Kidney (tissue), 14 donors: Measurements from ENCODE around the gene MRPS10. TPM values are rescaled to one million over a fixed set of nuclear protein-coding genes. Genes with fewer than 3 reads are reported as not detected.
"Not testable (repeated sequence)": the region's sequence is repeated elsewhere in the genome, so short reads cannot be mapped to it uniquely, and the experiment has no call there.

Source experiments
- DNase-seq, 5 donors: peaks; one replicate each; pipeline ENCODE4 v3.0.0-alpha.2; 2013 to 2020
- FAIRE-seq: peaks from 2 replicates; lab custom pipeline; 2012; peaks lifted over from hg19 to GRCh38; lab: Jason Lieb, UNC
- H3K27ac ChIP-seq, 2 donors: one replicate each; pipeline ENCODE4 v1.7.0; 2013; ENCODE audit warnings: low read depth in 2 of 2, low read length in 2 of 2, inconsistent platforms in 1 of 2
- H3K27me3 ChIP-seq: one replicate; pipeline ENCODE4 v1.7.1; 2013; ENCODE audit warnings: low read length, inconsistent platforms; ENCODE audit not compliant: control insufficient read depth, insufficient read depth
- H3K36me3 ChIP-seq, 3 donors: one replicate each; pipeline versions ENCODE4 v1.7.0 to v1.7.1; 2013; ENCODE audit warnings: low read length in 3 of 3, control low read depth in 1 of 3, inconsistent platforms in 1 of 3; ENCODE audit not compliant: insufficient read depth in 3 of 3, control insufficient read depth in 2 of 3
- H3K4me1 ChIP-seq, 3 donors: one replicate each; pipeline versions ENCODE4 v1.7.0 to v1.7.1; 2013; ENCODE audit warnings: low read length in 3 of 3, inconsistent platforms in 1 of 3, low read depth in 1 of 3; ENCODE audit not compliant: control insufficient read depth in 2 of 3, insufficient read depth in 2 of 3
- H3K4me3 ChIP-seq, 3 donors: one replicate each; pipeline versions ENCODE4 v1.7.0 to v1.8.1; 2013; ENCODE audit warnings: low read length in 3 of 3, control low read depth in 1 of 3, inconsistent platforms in 1 of 3
- H3K9ac ChIP-seq, 3 donors: one replicate each; pipeline versions ENCODE4 v1.7.0 to v1.7.1; 2013; ENCODE audit warnings: low read length in 3 of 3, control low read depth in 1 of 3, inconsistent platforms in 1 of 3
- H3K9me3 ChIP-seq, 3 donors: one replicate each; pipeline versions ENCODE4 v1.7.0 to v1.7.1; 2013; ENCODE audit warnings: low read length in 3 of 3, control low read depth in 1 of 3, inconsistent platforms in 1 of 3; ENCODE audit not compliant: control insufficient read depth in 2 of 3, insufficient read depth in 1 of 3
- CTCF ChIP-seq: IDR thresholded peaks from 3 replicates; pipeline ENCODE4 v1.5.1; 2012; ENCODE audit warnings: mild to moderate bottlenecking, moderate library complexity, borderline replicate concordance; ENCODE audit not compliant: insufficient read depth; ENCODE audit errors: extremely low read depth
- intact Hi-C: fragments of 100-400 bp; cut with DNase I; formaldehyde crosslinking; loops from one replicate; pipeline ENCODE4 v1.11.1; 2022
- polyA plus RNA-seq: library from polyadenylated mRNA; stranded (reverse); fragments of 350-450 nt; fragmentation: Illumina TruSeq; extraction: RNeasy Lipid Tissue Mini Kit (QIAGEN cat#74804); gene quantifications from one replicate; pipeline ENCODE4 v1.2.3, GENCODE V29; 2014; ENCODE audit warnings: low read depth, low replicate concordance; ENCODE audit not compliant: insufficient read depth
- total RNA-seq: library from RNA; stranded (reverse); fragmentation: NEBNext Ultra II Directional; extraction: Animal tissue kit (Norgen Biotek cat#: 25700); gene quantifications from one replicate; pipeline ENCODE4 v1.2.1, GENCODE V29; 2021
- donor health status: control.
- donor health status: control.
- donor health status: control.
- donor health status: control.
- donor health status: control.
- donor health status: DM: yes; HTN: yes; CAD: no.
- donor health status: Normal renal cell carcinoma (clear cell type).

Gene MRPS10
- total and polyA plus RNA-seq, 2 donors from 2014 or later: 28.0 to 39.6 TPM

- TF ChIP-seq CTCF: no peak
- no peaks in the 10 kb centered on the region for H3K36me3 ChIP-seq
- no peak overlapping the region for H3K4me3 ChIP-seq
- FAIRE-seq: no peak
- no peak for DNase-seq
- H3K4me1 ChIP-seq: no peaks in the 10 kb centered on the region
- H3K9me3 ChIP-seq: no peaks in the 10 kb centered on the region
- no peak overlapping the region for H3K9ac ChIP-seq
- H3K27me3 ChIP-seq: no peaks in the 10 kb centered on the region
- intact Hi-C loops: no loop called here
- H3K27ac ChIP-seq: no peak overlapping the region
These were observed 24.2 kb downstream of the MRPS10 start for GRCh38 chr6:42193491-42193894.

- H3K36me3 ChIP-seq, H3K9me3 ChIP-seq, intact Hi-C loops, H3K27ac ChIP-seq, H3K9ac ChIP-seq, H3K4me1 ChIP-seq, FAIRE-seq, H3K4me3 ChIP-seq, DNase-seq, H3K27me3 ChIP-seq: not testable (repeated sequence)
These were observed 25.3 kb downstream of the MRPS10 start for GRCh38 chr6:42192385-42192784.

- TF ChIP-seq CTCF: no peak
- Histone ChIP-seq H3K27me3 (no peaks in the 10 kb centered on the region), H3K27ac (no peak overlapping the region), H3K9me3 (no peaks in the 10 kb centered on the region), H3K9ac (no peak overlapping the region), H3K4me3 (no peak overlapping the region), H3K4me1 (no peaks in the 10 kb centered on the region), H3K36me3 (no peaks in the 10 kb centered on the region)
- intact Hi-C loops: no loop called here
- FAIRE-seq (no peak), DNase-seq (peak in 3 of 5 donors; percentile 62 to 73 (median 66))
These were observed 27.0 kb downstream of the MRPS10 start for GRCh38 chr6:42190554-42191183.

- no peak for FAIRE-seq
- DNase-seq: no peak
- intact Hi-C loops: no loop called here
These were observed 29.3 kb downstream of the MRPS10 start for GRCh38 chr6:42188406-42188805.

More at GRCh38 chr6:42188406-42188805, 29.3 kb downstream of the MRPS10 start:
- Histone ChIP-seq H3K4me1 (no peaks in the 10 kb centered on the region), H3K9ac (no peak overlapping the region), H3K4me3 (no peak overlapping the region), H3K9me3 (no peaks in the 10 kb centered on the region), H3K36me3 (no peaks in the 10 kb centered on the region), H3K27me3 (no peaks in the 10 kb centered on the region), H3K27ac (no peak overlapping the region)
- no peak for TF ChIP-seq CTCF
